HG03378 (cell line): ENCODE data around the gene ZNF845.
"Not testable (repeated sequence)": the region's sequence is repeated elsewhere in the genome, so short reads cannot be mapped to it uniquely, and the experiment has no call there.

ENCODE experiments used
- ATAC-seq: cut with Tn5 transposase; IDR thresholded peaks from one replicate; pipeline ENCODE4 v1.9.1; 2021; ENCODE audit warnings: mild to moderate bottlenecking, moderate library complexity; ENCODE audit not compliant: unreplicated experiment

The ZNF845 gene

GRCh38 chr19:53374743-53375142 is 41.2 kb downstream of the ZNF845 start:
- ATAC-seq, result no peak

- no peak for ATAC-seq
Measured at GRCh38 chr19:53381376-53381775, 47.8 kb downstream of the ZNF845 start.

DNA sequence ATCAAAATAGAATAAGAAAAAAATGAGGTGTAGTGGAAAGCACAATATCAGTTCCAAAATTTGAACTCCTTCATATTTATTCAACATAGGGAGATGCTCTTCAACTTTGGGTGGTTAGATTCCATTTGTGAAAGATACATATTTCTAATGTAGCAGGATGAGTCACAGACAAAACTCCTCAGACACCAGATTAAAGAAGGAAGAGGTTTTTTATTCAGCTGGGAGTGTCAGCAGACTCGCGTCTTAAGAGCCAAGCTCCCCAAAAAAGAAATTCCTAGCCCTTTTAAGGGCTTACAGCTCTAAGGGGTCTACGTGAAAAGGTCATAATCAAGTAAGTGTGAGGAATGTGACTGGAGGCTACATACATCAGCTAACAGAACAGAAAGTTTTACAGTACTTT is 54.6 kb downstream of the ZNF845 start:
- ATAC-seq, result no peak

- ATAC-seq, result no peak
Measured at GRCh38 chr19:53388904-53389303, 55.4 kb downstream of the ZNF845 start.

- no peak for ATAC-seq
Measured at GRCh38 chr19:53389571-53389970, 56.0 kb downstream of the ZNF845 start.

- no peak for ATAC-seq
Measured at GRCh38 chr19:53389978-53390377, 56.4 kb downstream of the ZNF845 start.

DNA sequence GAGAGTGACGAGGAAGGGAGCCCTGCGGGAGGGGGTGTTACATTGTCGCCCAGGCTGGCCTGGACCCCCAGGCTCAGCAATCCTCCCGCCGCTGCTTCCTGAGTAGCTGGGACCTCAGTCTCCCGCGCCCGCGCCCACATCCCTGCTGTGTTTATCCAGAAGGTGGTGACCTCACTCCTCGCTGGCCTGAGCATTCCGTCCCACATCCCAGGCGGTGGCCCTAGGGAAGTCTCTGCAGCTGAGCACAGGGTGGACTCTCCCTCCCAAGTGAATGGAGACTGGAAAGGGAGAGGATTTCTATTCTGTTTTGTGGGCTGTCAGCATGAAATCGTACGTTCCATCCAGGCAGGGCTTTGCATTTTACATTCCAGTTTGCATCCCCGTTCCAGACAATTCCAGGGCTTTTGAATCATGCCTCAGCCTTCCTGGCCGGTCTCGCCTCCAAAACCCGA is 61.0 kb downstream of the ZNF845 start:
- no peak for ATAC-seq

DNA sequence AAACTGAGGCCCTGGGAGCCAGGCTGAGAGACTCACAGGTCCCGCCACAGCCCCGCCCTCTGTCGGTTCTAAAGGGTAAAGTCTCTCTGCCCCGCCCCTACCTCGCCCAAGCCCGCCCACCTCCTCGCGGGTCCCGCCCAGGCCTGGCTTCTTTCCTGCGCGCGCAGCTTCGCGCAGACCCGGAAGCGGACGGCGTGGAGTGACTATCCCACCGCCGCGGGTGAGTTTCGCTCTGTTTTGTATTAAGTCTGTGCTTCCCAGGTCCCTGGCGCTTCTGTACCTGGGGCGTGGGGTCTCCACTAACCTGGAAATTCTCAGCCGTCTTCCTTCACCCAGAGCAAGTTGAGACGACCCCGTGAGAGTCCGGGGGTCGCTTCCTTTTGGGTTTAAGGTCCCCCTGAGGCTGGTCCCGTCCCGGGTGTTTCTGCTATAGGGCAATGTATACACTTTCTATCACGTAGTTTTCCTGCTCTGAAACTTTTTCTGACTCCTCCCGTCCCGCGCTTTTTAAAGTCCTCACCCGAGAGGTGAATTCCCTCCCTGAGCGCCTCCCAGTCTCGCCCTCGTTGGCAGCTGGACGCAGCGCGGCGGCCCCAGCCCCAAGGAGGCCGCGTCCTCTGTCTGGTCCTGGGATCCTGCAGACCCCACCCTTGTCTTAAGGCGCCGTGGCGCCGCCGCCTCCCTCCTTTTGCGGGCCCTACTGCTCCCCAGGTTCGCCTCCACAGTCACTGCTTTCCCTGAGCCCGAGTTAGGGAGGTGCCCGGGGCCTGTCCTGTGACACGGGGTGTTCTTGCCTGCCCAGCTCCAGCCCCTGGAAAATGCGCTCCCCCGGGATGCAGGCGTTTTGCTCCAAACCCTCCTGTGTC is 61.7 kb downstream of the ZNF845 start, which contains the start of gene ZNF765:
Gene ZNF765, plus strand, starts transcription at position 176 of the 866 bp plus-strand sequence. CDS start 2,867 bp downstream, outside the sequence.
- ATAC-seq, result no peak

- ATAC-seq, result not testable (repeated sequence)
Measured at GRCh38 chr19:53395840-53396524, 62.4 kb downstream of the ZNF845 start.

DNA sequence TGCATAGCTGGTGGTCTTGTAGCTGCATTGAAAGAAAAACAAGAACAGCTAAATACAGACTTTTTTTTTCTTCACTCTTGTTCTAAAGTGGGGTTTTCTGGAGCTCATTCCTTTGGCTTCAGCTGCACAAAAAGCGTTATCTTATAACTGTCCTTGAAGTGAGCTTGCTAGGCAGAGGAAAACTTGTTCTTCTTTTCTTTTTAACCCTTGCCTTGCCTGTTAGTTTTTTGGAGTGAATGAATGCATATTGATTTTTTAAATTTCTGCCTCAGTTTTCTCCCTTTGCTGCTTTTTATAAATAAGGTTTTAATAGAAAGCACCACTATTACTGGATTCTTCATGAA is 62.9 kb downstream of the ZNF845 start:
- ATAC-seq, result no peak

DNA sequence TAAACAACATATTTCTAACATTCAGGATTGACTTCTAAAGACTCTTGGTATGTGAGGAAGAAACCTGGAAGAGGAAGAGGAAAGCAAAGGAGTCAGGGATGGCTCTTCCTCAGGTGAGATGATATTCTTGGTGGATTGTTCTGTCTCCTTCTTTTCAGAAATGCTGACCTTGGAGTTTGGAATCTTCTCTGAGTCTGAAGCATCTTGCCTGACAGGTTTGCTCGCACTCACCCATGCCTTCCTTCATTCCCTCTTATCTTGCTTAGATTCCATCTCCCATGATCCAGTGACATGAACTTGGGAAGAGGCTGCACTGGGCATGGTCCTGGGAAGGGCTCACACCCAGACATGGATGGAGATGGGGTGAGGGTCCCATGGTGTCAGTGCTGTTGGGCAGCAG is 64.4 kb downstream of the ZNF845 start:
- ATAC-seq, result not testable (repeated sequence)
